NCI-H2029 treated with DMSO at 0.1 percent for 48 hours (cell line): Measurements from ENCODE around the gene MCTP2.
"Not testable (repeated sequence)": the region's sequence is repeated elsewhere in the genome, so short reads cannot be mapped to it uniquely, and the experiment has no call there.

Experiments
- DNase-seq: peaks from one replicate; lab custom pipeline; 2025; lab: John Stamatoyannopoulos, UW

The MCTP2 gene

DNA sequence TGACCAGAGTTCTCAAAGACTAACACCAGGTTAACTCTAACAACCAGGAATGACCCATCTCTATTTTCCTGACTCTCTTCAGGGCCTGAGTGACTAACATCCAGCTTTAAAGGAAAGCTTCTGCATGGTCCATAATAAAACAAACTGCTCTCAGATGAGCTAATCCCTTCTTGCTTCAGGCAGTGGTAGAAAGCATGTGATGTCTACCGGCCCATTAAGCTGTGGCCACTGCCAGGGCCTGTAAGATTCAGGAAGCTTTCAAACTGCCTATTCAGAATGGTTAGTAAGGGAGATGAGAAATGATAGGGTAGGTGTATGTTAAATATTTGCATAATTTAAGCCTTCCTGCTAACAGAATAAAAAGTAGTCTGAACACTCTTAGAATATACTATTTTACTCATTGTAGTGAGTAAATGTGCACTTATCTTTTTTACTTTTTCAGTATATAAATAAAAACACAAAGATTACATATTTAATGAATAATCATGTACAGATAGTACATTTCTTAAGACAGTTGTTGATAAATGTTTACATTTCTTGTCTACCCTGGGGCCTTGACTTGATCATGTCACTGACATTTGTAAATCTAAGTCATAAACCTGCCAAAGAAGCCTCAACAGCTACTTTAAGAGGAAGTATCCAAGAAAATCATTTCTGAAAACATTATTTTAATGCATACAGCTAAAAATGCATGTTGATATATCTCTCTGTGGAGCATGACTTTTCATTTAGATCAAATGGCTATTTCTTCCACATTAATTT is 222.0 kb downstream of the MCTP2 start:
- no peak for DNase-seq

DNA sequence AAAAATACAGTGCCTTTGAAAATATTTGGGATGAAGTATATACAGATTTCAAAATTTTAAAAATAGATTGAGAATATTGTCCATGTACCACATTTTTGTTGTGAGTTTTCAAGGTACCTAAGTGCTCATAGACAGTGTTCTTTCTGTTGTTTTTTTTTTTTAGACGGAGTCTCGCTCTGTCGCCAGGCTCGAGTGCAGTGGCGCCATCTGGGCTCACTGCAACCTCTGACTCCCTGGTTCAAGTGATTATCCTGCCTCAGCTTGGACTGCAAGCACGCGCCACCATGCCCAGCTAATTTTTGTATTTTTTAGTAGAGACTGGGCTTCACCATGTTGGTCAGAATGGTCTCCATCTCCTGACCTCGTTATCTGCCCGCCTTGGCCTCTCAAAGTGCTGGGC is 223.9 kb downstream of the MCTP2 start:
- DNase-seq, result no peak

DNA sequence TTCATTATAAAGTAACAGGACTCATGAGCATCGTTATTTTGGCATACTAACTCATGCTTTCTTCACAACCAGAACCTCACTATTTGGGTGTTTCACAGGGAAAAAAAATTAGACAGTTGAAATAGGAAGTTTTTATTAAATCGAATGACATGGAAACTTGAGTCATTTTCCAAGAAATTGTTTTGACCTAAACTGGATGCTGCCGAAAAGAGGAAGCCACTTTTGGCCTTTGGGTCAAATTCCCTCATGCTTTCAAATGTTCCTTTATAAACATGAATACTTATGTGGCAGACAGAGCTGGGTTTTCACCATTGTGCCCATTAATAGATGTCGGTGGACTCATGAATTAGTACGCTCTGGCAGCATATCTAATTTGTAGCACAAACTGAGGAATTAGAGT is 224.9 kb downstream of the MCTP2 start:
- DNase-seq, result no peak

DNA sequence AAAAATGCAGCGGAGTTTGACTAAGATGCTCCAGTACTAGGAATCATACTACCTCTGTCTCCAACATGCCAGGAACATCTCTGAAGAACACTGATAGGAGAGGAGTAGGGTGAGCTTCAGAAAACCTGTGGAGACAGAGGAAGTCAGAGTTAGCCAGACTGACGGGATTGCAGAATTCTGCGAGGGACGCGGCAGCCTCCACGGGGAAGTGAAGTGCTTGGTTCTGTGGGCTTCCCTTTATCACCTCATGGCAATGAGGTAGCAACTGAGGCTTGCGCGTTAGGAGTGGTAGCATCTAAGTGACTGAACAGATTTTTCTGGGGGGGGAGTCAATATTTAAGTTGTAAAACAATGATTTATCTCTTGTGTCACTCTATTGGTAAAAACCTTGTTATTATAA is 226.3 kb downstream of the MCTP2 start:
- no peak for DNase-seq

DNA sequence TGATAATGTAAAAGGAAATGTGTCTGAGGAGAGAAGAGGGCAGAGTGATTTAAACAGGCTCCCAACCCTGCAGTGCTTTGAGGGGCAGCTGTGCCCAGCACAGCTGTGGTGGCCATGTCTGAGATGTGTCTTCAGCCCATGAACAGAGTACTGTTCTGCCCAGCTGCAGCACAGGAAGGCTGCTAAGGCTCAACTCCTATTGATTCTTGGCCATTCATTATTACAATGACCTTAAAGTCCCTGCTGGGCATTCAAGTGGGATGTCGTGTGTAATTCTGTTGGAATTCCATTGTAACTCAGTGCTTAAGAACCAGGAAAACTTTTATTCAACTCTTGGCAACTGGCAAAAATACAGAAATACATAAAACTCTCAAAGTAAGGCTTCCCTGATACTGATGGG is 229.3 kb downstream of the MCTP2 start:
- no peak for DNase-seq

DNA sequence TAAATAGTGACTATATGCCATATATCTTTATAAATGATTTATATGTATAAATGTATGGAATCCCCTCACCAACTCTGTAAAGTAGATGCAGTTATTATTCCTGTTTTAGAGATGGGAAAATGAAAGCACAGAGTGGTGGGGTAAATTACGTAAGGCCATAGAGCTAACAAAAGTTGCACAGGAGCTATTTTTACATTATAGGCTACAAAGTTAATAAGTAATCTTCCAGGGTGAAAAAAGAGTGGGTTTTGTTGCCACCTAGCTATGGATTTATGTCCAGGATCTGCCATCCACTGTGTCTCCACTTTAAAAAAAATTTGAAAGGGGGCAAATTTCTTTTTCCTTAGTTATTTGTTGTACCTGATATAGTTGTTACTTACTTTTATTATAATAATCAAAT is 235.7 kb downstream of the MCTP2 start:
- no peak for DNase-seq

DNA sequence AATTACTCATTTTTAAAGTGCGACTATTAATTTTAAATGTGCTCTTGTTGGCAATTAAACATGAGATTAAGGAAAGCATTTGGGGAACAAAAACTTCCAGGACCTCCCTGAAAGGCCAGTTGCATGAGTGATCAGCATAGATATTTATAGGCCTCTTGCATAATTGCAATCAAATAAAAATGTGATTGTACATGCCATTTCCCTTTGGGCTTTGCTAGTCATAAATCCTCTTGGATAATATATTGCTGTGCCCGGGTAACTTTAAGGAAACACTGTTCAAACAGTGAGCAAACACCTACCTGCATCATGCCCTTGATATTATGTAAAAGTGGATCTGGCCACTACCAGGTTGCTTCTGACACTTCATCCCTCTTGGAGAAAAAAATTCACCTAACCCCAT is 239.1 kb downstream of the MCTP2 start:
- no peak for DNase-seq

DNA sequence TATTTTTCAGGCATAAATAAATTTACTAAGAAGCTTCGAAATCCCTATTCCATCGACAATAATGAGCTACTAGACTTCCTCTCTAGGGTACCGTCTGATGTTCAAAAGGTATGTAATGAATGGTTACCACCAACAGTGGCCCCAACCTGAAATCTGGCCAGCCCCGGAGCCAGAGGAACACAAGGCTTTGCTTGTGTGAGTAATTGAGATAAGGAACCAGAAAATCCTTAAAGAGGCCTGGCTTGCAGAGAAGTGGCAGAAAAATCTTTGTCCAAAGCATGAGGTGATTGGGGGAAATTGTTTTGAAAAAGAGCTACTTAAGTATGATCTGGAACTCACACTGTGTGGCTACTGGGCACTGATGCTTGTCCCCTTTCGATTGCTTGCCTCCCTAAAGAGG is 245.3 kb downstream of the MCTP2 start:
- DNase-seq, result no peak

DNA sequence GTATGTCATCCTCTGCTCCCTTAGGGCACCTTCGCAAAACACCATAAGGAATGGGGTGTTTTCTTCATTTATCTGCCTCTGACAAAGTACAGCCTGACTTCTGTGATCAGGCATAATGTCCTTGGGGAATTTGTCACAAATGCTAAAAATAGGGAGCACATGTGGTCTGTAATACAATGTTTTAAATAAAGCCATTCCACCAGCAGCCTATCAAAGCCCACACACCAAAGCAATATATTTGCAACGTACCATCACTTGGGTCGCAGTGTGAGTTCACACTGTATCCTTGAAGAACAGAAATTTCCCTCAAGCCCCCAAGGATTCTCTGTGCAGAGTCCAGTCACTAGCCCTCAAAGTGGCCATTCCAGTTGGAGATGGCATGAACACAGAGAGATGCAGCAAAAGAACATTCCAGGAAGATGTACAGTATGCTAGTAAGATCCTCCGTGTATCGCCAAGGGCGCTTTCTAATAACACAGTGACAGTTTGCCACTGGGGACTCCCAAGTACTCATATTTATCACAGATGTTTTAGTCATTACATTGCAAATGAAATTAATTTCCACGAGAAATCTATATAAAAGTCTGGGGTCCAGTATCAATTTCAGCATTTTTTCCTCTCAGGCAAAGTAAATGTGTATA is 246.7 kb downstream of the MCTP2 start:
- no peak for DNase-seq

DNA sequence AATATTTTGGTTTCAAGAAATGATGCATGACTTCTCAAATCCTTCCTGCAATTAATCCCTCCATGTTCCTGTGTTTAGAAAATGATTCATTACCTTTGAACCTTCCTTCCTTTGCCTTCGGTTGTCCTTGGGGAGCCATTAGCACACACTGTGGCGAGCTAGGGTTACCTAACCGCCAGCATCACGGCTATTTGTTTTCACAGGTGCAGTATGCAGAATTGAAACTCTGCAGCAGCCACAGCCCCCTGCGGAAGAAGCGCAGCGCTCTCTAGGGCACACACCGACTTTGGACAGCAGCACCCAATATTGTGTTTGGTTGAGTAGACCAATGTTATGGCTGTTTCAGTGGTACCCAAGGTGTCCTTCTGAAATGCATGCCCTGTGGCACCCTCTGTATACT is 247.4 kb downstream of the MCTP2 start:
- DNase-seq, result no peak

DNA sequence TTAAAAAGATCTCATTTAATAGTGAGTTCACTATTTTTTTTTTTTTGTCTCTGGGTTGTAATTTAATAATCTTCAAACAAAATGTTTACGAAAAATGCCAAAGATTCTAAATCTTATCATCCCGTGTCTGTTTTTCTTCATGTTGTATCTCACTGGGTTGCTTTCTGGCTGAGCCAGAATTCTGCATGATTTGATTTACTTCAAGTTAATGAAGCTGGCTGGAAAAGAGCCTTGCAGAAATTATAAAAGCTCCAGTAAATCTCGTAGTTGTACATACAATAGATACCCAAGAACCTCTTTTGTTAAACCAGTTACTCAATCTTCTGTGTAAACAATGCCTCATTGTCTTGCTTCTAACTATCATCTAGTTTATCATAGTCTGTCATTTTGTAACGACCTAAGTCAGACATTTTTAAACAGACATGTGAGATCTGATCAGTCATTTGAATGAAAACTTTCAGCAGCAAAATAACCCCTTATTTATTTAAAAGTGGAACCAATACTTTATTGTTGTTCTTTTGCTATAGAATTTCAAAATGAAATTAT is 249.0 kb downstream of the MCTP2 start:
- no peak for DNase-seq

DNA sequence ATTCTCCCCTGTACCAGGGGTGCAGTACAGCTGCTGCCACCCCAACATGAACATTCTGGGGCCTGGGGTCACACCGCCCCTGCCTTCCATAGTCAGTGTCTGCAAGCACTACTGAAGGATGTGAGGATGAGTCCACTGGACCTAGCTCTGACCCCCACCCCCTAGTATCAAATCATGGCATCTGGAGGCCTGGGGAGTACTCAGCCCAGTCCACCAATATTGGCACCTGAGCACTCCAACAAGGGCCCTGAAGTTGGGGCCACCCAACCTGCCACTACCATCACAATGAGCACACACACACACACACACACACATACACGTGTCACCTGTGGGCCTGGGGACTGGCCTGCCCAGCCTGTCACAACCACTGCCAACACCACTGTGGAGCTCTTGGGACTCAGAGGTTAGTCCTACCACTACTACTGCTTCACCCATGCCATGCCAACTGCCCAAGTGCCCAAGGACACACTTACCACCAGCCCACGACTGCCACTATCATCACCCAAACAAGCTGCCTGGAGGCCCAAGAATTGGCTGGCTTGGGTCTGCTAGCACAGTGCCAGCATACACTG is 253.9 kb downstream of the MCTP2 start:
- no peak for DNase-seq

DNA sequence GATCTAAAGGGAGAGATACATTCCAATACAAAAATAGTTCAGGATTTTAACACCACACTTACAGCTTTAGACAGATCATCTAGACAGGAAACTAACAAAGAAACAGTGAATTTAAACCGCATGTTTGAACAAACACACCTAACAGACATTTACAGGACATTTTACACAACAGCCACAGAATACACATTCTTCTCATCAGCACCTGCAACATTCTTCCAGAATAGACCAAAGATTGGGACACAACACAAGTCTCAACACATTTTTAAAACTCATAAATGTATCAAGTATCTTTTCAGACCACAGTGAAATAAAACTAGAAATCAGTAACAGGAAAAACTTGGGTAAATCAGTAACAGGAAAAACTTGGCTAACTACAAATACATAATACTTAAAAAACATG is 256.3 kb downstream of the MCTP2 start:
- DNase-seq, result no peak

DNA sequence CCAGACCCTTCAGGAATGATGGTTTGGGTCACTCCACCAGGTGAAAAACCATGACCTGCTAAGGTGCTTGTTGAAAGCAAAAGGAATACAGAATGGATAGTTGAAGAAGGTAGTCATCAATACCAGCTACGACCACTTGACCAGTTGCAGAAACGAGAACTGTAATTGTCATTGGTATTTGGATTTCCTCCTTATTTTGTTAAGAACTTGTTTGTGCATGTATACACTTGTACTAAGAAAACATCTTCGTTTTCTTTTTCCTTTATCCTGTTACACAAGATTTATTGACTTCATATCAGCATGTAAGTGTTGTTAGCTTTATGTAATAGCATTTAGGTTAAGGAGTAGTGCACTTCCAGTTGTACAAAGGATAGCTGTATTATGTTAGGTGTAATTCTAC is 261.8 kb downstream of the MCTP2 start:
- DNase-seq, result no peak

DNA sequence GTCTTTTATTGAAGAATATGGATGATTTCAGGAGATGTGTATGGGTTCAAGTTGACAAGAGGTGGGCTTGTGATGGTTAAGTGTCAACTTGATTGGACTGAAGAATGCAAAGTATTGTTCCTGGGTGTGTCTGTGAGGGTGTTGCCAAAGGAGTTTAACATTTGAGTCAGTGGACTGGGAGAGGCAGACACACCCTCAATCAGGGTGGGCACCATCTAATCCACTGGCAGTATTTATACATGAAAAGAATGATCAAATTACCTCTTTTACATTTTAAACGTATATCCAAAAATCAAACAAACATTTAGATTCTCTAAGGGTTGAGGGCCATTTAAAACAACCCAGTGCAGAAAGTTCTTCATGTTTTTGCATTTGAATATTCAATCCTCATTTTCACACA is 262.2 kb downstream of the MCTP2 start:
- DNase-seq, result not testable (repeated sequence)

DNA sequence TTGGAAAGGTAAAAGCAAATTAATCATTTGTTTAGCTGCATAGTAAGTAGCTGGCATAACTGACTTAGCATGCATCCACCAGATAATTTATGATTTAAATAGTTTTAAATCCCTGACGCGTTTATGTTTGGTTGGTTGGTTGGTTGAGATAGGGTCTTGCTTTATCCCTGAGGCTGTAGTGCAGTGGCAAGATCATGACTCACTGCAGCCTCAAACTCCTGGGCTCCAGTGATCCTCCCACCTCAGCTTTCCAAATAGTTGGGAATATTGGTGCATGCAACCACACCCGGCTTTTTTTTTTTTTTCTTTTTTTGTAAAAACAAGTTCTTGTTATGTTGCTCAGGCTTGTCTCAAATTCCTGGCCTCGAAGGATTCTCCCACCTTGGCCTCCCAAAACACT is 263.4 kb downstream of the MCTP2 start:
- DNase-seq, result no peak

DNA sequence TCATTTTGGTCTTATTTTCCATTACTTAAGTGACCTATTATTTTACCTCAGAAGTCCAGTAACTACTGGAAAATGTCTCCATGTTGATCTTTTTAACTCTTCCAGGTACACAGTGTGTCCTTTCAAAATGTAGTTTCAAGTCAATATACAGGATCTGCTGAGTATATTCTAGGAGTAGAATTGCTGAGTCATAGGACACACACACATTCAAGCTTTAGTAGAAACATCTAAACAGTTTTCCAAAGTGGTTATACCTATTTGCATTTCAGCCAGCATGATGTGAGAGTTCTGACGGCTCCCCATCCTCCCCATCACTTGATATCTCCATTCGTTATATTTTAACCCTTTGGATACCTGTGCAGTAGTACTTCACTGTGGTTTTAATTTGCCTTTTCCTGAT is 271.9 kb downstream of the MCTP2 start:
- no peak for DNase-seq

DNA sequence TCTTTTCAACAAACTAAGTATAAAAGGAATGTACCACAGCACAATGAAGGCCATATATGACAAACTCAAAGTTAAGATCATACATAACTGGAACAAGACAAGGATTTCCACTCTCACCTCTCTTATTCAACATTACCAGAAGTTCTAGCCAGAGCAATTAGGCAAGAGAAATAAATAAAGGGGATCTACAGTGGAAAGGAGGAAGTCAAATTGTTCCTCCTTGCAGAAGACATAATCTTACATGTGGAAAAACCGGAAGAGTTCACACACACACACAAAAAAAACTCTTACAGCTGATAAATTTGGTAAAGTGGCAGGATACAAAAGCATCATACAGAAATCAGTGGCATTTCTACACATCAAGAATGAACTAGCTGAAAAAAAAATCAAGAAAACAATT is 277.9 kb downstream of the MCTP2 start:
- no peak for DNase-seq

DNA sequence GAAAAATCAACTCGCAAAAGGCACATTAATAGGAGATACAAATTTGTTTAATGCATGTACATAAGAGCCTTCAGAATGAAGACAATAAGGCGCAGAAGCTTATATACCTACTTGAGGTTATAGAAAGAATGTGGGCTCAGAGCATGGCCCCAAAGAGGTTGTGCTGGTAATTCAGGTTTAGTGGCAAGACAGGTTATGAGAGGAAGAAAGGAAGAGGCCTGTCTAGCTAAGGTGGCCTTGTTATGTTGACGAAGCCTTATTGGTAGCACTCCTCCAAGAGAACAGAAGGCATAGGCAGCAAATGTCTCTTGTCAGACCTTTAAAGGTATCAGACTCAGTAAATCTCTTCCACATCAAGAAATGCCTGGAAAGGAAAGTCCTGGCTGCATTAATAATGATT is 290.8 kb downstream of the MCTP2 start:
- DNase-seq, result no peak

DNA sequence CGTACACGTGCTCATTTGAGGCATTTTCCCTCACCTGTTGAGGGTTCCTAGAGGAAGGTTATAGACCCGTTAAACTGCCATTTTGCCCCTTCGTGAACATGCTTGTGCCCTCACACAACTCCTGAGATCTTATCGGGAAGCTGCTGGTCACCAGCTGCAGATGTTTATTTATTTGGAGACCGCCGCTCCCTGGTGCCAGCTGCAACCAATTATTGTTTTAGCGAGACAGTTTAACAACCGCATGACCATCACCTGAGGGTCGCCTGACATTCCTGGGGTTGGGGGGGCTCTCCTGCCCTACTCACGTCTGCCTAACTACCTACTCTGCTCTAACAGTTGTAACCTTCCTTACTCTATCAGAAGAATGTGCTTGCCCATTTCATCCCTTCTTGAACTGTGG is 292.5 kb downstream of the MCTP2 start:
- no peak for DNase-seq

DNA sequence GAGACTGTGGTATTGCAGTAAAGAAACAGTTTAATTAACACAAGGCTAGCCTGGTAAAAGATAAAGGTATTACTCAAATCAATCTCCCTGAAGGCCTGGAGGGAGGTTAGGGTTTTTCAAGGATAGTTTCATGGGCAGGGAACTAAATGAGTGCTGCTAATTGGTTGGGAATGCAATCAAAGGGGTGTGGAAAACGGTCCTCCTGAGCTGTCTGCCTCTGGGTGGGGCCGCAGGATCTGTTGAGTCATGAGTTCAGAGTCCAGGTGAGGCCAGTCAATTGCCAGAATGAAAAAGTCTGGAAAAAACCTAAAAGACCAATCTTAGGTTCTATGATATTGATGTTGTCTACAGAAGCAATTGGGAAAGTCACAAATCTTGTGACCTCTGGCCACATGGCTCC is 293.2 kb downstream of the MCTP2 start:
- DNase-seq, result no peak

DNA sequence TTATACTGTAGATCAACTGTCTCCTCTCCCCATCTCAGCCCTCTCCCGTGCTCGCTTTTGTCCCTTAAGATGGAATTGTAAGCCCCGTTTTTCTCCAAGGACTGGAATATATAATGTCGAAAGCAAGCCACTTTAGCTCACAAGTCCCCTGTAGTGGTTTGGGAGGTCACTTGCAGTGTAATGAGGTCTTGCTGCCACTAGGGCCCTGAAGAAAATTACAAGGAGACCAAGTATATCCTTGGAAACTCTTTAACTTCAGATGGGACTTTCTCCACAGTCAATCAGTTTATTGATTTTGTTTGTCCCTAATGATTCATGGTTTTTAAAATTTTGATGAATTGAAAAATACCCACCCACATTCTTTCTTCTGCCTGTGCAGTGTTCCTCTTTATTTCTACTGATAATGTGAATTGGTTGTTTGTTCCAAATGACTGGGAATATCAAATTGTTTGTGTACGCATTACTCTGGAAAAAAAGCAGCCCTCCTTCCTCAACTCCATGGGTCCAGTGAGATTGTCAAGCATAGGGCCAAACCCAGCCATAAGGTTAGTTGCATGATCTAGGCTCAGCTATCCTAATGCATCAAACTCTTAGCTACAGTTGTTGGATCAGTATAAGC is 294.8 kb downstream of the MCTP2 start:
- DNase-seq, result no peak

DNA sequence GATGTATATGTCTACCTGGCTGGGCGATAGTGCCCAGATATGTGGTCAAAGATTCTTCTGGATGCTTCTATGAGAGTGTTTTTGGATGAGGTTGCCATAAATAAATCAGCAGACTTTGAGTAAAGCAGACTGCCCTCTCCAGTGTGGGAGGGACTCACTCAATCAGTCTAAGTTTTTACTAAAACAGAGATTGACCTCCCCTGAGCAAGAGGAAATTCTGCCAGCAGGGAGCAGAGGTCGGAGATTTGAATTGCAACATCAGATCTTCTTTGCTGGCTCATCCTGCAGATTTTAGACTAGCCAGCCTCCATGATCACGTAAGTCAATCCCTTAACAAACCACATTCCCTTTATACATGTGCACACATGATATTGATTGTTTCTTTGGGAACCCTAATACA is 300.9 kb downstream of the MCTP2 start:
- DNase-seq, result no peak
